Activated gamma-delta T cell treated with anti-CD3 and anti-CD28 coated beads, Interleukin-2, amount 50 U/mL, for 16 hours (primary cell): ENCODE data around the gene MACROD2.
"Not testable (repeated sequence)": the region's sequence is repeated elsewhere in the genome, so short reads cannot be mapped to it uniquely, and the experiment has no call there.

Experiments
- DNase-seq: peaks from one replicate; pipeline ENCODE4 v3.0.0-alpha.2; 2020; ENCODE audit warnings: low read depth

Gene MACROD2

DNA sequence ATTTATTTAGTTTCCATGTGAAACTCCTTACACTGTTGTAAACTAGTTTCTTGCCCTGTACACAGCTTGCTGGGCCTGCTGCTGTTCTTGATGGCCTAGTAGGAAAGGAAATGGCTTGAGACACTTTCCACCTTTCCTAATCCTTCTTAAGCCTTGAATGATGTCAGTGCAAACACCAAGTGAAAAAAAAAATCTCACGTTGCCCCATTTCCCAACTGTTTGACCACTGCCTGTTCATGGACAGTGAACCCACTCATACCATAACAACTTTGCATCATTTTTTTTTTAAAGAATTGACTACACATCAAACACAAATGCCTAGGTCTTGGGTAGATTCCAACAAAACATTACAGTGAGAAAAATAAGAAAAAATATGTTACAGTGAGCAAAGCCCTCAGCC lies 995.7 kb downstream of the MACROD2 start:
- DNase-seq: no peak

DNA sequence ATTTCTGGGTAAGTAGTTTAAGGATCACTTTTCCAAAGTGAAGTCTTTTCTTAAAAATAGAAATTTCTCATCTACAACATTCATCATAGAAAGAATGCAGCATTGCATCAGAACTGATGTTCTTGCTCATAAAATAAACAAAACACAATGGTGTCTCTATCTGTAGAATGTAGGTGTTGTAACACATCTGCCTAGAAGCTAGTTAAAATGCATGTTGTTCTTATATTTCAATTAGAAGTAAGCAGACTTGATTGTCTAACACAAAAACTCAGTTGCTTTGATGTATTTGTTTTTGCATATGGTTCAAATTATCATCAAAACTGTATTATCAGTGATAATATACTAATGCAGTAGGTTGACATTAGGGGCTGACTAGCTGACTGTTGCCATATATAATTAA lies 996.8 kb downstream of the MACROD2 start:
- no peak for DNase-seq

DNA sequence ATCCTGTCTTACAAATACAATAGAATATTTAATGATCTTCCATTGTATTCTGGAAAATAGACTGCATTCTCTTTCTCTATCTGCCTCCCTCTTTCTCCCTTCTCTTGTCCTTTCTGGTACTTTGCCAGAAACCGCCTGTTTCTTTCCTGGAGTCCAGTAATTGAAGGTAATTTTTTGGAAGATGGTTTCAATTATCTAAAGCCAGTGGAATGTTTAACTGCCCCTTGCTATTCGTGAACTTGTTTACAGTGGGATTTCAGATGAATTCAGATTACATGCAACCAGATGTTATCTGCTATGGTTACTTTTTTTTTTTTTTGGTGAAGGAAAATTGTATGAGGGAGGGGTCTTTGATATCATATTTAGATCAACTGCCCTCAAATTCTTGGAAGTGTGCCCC lies 997.6 kb downstream of the MACROD2 start:
- DNase-seq: no peak

DNA sequence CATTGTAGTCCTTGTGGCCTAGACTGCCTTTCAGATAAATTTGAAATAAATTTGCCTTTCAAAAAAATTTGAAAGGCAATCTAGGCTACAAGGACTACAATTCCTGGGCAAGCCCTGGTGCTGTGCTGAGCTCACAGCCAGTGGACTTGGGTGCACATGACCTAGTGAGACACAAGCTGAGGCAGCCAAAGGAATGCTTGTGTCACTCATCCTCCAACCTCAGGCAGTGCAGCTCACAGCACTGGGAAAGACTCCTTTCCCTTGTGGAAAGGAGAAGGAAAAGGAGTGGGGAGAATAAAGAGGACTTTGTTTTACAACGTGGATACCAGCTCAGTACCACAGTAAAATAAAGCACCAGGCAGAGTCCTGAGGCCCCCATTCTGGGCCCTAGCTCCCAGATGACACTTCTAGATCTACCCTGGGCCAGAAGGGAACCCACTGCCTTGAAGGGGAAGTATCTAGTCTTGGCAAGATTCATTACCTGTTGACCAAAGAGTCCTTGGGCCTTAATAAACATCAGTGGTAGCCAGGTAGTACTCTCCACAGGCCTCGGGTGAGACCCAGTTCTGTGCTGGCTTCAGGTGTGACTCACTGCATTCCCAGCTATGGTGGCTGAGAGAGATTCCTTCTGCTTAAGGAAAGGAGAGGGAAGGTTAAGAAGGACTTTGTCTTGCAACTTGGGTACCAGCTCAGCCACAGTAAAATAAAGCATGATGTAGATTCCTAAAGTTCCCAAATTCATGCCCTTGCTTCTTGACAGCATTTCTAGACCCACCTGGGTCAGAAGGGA lies 1001.8 kb downstream of the MACROD2 start:
- DNase-seq: no peak

DNA sequence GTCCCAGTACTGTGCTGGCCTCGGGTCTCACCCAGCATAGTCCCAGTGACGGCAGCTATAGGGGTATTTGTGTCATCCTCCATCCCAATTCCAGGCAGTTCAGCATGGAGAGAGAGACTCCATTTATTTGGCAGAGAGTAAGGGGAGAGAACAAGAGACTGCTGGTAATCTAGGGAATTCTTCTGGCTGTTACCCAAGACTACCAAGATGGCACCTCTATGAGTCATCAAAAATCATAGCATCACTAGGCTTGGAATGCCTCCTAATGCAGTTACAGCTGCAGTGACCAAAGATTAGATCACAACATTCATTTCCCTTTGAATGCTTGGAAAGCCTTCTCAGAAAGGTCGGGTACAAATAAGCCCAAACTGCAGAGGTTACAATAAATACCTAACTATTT lies 1002.5 kb downstream of the MACROD2 start:
- DNase-seq: no peak

DNA sequence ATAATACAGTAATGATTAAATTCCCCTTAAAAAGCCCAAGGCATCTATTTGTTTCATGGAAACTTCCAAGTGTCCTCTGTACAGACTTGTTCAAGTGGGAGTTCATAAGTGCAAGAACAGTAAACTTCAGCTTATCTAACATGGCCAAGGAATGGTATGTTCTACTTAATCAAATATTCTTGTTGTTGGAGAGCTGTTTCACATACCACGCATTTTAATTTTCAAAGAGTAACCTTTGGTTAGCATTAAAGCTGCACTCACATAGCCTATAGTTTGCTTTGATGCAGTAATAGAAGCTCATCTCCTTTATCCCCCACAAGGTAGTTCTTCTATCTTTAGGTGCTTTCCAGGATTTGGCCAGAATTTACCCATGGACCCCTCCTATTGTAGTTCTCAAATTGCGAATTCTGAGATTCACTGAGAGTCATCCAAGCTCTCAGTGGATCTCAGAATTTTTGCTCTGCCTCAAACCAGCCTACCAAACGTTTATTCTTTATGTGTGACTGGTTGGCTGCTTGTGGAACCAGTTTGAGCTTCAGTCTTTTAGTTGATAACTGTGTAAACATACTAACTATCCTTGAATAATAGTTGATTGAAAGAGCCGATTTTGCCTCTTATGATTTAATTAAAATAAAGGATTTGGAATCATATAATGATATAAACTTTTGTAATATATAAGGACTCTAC lies 1010.1 kb downstream of the MACROD2 start:
- DNase-seq: no peak

DNA sequence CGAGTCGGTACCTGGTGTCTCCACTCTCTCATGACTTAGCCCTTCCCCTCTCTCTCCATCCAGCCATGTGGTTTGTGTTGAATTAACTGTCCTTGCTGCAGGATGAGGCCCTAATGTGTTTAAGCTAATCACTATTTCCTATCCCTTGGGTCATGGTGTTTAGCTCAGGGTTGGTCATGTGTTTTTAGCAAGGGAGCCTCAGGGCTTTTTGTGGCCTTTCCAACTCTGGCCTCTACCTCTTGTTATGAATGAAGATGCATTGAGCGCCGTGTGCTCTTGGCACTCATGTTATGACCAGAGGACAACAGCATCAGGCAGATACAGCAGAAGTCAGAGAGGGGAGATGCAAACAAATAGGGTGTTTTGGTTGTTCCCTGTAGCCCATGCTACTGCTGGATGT lies 1016.3 kb downstream of the MACROD2 start:
- DNase-seq: no peak

DNA sequence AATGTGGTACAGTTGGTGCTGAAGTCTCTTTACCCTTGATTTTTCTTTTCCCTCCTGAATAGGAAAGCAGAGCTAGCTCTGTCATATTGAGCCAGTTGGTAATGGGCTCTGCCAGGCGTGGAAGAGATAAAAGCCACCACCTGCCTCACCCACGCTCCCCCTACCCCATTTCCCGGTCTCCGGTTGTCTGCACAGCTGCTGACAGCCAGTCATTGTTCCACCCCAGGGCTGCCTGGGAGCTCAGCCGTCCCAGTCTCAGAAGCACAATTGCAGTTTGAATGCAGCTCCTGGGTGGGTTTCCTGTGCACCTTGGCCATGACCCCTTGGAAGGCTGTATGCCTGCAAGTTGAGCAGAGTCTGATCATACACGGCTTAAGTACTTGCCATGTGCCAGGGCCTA lies 1017.2 kb downstream of the MACROD2 start:
- no peak for DNase-seq

DNA sequence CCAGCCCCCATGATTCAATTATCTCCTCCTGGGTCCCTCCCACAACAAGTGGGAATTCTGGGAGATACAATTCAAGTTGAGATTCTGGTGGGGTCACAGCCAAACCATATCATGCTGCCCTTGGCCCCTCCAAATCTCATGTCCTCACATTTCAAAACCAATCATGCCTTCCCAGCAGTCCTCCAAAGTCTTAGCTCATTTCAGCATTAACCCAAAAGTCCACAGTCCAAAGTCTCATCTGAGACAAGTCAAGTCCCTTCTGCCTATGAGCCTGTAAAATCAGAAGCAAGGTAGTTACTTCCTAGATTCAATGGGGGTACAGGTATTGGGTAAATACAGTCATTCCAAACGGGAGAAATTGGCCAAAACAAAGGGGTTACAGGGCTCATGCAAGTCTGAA lies 1021.6 kb downstream of the MACROD2 start:
- DNase-seq: not testable (repeated sequence)

DNA sequence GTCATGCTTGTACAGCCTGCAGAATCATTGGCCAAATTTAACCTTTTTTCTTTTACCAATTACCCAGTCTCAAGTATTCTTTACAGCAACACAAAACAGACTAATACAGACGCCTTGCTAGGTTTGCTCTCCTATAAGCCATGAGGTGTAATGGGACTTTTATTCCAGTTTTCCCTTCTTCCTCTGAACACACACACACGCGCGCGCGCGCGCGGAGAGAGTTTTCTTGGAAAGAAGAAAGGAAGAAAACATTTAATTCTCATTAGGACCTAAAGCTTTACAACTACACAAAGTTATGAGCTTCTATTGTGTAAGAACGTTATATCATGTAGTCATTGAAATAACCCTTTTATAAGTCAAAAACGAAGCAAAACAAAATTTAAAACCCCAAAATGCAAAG lies 1023.6 kb downstream of the MACROD2 start:
- no peak for DNase-seq

DNA sequence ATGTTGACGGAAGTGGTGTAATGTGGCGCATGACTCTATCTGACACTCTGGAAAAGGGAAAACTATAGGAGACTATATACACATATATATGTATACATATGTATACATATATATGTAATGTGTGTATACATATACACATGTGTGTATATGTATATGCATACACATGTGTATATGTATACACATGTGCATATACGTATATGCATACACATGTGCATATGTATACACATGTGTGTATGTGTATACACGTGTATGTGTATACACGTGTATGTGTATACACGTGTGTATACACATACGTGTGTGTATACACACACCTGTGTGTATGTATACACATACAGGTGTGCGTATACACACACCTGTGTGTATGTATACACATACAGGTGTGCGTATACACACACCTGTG lies 1025.5 kb downstream of the MACROD2 start:
- DNase-seq: no peak

DNA sequence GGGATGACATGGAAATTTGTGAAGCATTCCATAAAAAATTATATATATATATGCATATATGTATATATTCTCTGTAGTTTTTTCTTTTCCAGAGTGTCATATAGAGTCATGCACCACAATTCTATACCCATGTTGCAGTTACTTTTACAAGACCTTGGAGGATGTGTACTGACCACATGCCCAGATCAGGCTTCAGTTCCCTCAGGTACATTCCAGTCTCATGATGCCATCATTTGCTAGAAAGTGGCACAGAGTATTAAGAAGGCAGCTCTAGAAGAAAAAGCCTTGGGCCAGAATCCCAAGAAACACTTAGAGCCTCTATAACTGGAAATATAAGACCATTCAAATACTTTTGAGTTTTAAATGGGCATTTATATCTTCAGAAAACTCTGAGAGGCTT lies 1027.6 kb downstream of the MACROD2 start:
- DNase-seq: no peak

DNA sequence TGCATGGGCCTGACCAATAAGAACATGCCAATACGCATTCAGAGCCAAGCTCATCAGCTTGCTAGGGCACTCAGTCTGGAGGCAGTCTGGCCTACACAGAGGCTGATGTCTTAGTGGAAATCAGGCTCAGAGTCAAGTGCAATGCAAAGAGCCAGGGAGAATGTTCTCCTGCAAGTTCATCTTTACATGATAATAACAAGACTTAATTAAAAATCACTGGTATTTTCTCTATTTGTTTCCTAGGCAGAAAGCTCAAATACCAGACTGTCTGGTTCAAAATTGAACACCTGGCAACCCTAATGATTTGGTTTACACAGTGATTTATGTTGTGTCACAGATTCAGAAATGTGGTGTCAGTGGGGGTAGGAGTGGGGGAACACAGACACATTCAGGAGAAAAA lies 1031.4 kb downstream of the MACROD2 start:
- no peak for DNase-seq

DNA sequence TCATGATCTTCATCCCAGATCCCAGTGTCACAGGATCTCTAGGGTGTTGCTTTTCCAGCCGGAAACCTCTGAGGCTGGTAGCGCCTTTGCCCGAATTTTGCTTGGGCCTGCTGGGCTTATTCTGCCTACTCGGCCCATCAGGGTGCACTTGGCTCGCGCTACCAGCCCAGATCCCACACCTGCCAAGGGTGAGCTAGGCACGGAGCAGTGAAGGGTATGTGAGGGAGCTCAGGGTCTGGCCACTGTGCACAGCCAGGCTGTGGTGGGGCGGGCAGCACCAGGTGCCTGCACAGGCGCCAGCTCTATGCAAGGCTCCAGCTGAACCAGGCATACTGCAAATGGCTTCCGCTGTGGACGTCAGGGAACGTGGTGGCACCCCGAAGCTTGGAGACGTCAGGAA lies 1035.5 kb downstream of the MACROD2 start:
- no peak for DNase-seq

DNA sequence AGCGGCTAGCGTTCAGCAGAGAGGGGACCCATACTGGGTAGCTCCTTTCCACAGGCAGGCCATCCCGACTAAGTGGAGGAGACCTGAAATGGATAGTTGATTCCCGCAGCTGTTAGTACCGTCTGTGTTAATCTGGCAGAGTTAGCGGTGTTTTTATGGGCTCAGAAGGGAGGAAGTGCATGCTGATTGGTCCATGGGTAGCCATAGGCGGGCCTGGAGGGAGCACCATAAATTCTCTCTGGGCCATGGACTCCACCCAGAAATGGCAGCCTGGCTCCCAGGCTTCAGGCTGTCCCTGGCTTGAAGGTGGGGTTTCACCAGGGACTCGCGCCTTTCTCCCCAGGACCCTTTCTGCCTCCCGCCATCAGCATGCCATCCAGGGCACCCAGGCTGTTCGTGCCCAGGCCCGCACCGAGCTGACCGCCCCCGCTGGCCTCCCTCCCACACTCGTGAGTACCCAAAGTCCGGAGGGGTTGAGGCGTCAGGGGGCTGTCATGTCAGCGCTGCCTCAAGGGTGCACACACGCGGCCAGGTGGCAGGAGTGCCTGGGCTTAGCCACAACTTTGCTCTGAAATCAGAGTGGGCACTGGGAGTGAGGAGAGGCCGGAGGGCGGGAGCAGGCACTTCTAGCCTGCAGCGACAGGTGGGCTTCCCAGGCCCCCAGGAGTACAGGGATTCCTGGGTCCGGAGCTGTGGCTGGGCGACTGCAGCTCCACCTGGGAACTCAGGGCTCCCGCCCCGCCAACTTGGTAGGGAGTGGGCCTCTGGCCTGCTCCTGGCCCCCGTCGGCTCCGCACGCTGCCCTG lies 1036.4 kb downstream of the MACROD2 start:
- DNase-seq: no peak

DNA sequence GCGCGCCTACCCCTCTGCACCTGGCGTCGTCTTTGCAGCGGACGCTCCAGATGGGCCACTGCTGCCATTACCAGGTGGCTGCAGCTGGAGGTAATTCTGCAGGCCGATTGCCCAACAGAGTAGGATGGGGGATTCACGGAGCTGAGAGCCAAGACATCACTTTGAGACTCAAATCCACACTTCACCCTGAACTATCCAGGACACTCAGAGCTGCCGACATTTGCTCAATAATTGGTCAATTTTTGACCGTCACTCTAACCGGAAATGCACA lies 1037.0 kb downstream of the MACROD2 start:
- no peak for DNase-seq

DNA sequence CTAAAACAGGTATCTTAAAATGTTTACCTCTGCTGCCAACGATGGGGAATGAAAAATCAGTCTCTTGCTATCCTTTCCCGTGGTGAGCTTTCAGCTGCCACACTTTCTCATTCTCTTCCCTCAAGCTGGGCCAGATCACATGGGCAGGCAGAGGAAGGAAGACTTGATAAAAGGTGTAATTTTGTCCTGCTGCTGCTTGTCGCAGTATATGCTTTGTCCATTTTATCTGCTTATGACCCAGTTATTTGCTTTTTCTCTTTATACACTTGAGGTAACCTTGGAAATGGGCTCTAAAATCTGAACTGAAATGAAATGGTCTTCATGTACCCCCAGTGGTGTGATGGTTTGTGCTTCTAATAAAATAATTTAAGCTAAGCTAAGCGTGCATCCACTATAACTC lies 1038.0 kb downstream of the MACROD2 start:
- DNase-seq: no peak

DNA sequence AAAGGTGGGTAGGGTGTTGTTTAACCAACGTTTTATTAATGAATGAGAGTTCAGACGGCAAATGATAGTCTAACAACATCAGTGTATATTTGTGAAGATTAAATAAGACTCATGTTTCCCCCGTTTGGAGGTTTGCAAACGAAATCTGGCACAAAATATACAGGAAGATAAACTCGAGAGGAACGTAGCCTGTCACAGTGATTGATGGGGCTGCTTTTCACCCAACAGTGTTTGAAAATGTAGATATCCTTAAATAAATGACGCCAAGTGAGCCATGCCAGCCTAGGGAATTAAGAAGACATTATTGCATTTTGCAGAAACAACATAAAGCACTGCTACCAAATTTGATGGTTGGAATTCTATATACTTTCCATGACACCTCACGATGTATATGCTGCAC lies 1038.6 kb downstream of the MACROD2 start:
- no peak for DNase-seq

DNA sequence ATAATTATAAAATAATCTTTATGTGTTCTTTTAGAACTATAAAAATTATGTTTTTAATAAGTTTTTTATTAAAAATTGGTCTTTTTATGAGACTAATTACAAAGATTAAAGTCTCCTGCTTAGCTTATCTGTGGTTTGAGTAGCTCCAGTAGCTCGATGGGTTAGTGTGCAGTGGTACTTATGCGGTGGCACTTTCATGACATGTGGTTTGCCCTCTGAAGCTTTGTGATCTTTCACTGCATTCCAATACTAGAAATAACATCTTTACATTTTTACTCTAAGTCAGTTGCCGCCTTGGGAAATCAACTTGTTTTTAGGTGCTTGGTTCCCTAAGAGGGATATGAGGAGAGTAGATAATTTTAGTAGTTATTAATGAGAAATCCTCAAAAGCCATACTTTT lies 1041.6 kb downstream of the MACROD2 start:
- DNase-seq: no peak

DNA sequence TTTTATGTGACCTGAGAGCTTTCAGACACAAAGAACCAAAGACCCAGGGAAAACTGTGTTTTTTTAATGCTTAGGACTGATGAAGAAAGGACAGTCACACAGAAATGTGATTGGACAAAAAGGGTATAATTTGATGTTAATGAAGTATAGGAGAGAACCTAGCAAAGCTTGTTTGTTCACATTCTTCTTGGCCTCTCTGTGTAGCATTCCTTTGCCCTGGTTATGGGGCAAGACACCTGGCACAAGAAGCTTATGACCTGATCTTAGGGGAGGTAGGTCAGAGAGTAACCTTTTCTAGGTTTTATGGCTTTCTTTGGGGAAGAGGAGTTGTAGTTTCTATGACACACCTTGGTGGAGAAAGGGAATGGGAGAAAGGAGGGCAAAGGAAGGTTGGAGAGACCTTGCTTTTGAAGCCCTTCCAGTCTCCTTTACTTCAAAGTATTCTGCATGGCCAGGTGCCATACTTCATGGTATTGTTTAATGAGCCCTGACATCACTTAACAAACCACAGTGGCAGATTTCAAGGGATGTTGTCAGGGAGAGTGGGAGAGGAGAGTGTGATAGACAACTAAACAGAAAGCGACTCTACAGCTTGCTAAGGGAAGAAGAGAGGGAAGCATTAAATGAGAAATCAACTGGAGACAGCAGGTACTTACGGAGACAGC lies 1043.9 kb downstream of the MACROD2 start:
- DNase-seq: no peak

DNA sequence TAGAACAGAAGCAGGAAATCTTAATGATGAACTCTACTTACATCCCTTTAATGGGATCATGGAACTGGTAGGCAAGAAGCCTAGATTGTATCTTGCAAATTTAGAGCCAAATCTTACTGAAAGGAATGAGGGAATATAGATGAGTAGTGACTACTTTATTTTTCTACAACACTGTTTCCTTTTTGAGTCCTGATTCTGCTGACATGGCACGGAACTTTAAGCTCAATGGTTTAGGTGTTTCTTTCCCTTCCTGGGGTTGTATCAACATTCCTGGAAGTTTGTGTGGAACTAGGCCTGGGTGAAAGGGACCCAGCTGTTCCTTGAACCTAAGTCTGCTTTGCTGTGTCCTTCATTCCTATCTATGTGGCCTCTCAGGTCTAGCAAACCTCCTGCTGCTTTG lies 1047.4 kb downstream of the MACROD2 start:
- DNase-seq: no peak

DNA sequence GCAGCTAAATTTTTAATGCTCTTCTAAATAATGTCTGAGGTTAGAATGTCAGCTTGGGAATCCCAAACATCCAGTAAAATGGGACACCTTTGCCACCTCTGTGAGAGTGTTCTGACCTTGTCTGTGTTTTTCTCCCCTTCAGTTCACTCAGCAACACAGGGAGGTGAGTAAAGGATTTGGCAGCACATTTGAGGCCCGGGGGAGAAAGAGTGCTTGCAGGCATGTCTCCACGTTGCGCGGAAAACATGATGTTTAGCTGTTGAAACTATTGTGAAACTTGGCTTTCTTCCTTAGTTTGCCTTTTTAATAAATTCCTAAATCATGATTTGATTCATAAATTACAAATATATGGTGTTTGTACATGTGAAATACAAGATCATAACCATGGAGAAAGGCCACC lies 1049.9 kb downstream of the MACROD2 start:
- no peak for DNase-seq

DNA sequence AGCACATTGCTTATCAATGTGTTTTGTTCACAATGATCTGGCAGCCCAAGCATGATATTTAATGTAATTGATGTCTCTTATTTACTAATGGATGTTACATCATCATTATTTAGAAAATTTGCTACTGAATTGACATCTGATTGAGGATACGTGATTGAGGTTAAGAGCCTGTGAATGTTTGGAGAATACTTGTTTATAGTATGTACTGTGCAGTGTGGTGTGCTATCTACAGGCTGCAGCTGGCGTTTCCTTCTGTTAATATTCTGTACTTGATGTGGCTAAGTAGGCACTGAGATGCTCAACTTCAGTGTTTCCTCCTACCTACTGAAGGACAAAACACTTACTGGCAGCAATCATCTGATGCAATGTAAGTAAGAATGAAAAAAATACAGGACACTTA lies 1051.7 kb downstream of the MACROD2 start:
- no peak for DNase-seq
